ENCODE results near the gene CUX1.

DNA sequence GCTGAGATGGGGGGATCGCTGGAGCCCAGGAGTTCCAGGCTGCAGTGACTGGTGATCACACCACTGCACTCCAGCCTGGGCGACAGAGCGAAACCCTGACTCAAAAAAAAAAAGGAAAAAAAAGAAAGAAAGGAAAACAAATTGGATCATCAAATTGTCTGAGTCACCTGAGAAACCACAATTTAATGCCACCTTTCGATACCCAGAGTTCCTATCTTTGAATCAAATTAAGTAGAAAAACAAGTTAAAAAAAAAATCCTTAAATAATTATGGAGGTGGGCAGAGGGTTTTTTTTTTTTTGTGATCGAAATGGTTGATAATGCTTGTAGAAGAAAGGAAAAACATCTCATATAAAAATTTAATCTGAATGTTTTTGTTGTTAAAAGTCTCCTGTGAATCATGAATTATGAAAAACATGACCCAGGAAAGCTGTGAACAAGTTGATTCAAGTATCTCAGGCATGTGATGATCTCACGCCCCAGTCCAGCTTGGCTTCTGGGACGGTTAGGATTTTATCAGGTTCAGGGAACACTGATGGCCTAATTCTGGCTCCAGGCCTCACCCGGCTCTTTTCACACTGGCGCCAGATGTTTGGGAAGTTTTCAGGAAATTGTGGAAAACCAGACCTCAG lies 25.3 kb upstream of the CUX1 start:
- TF ChIP-seq CTCF (IDR thresholded peaks at IDR 0.05), result no peak
- TF ChIP-seq POLR2A (IDR thresholded peaks at IDR 0.05), result no peak

Data from lower leg skin (tissue), 3 donors.